ENCODE data around the gene S100A6.
"Not testable (repeated sequence)": the region's sequence is repeated elsewhere in the genome, so short reads cannot be mapped to it uniquely, and the experiment has no call there.

Gene S100A6

GRCh38 chr1:153526132-153526543, 9.7 kb downstream of the S100A6 start:
- DNase-seq, result no peak

GRCh38 chr1:153525088-153525728, 10.6 kb downstream of the S100A6 start:
- no peak for DNase-seq

- DNase-seq, result not testable (repeated sequence)
Measured at GRCh38 chr1:153522353-153523048, 13.3 kb downstream of the S100A6 start.

GRCh38 chr1:153521808-153522207, 14.0 kb downstream of the S100A6 start:
- not testable (repeated sequence) for DNase-seq

GRCh38 chr1:153520818-153521476, 14.8 kb downstream of the S100A6 start:
- DNase-seq, result no peak

- DNase-seq, result not testable (repeated sequence)
Measured at GRCh38 chr1:153520137-153520691, 15.6 kb downstream of the S100A6 start.

- DNase-seq, result no peak
Measured at GRCh38 chr1:153519242-153519641, 16.5 kb downstream of the S100A6 start.

- no peak for DNase-seq
Measured at GRCh38 chr1:153515504-153516394, 20.0 kb downstream of the S100A6 start.

GRCh38 chr1:153513666-153514065, 22.1 kb downstream of the S100A6 start:
- no peak for DNase-seq

GRCh38 chr1:153513023-153513422, 22.8 kb downstream of the S100A6 start:
- DNase-seq, result no peak

GRCh38 chr1:153510984-153511410, 24.8 kb downstream of the S100A6 start:
- peak; percentile 73 for DNase-seq

GRCh38 chr1:153509729-153510354, 25.9 kb downstream of the S100A6 start:
- peak; percentile 52 for DNase-seq

- DNase-seq, result no peak
Measured at GRCh38 chr1:153509036-153509435, 26.8 kb downstream of the S100A6 start.

GRCh38 chr1:153507926-153508583, 27.7 kb downstream of the S100A6 start:
- DNase-seq, result no peak

- DNase-seq, result no peak
Measured at GRCh38 chr1:153506831-153507413, 28.9 kb downstream of the S100A6 start.

GRCh38 chr1:153506386-153506785, 29.4 kb downstream of the S100A6 start:
- no peak for DNase-seq

GRCh38 chr1:153505576-153505975, 30.2 kb downstream of the S100A6 start:
- no peak for DNase-seq

GRCh38 chr1:153503766-153504165, 32.0 kb downstream of the S100A6 start:
- DNase-seq, result no peak

- no peak for DNase-seq
Measured at GRCh38 chr1:153498746-153499145, 37.0 kb downstream of the S100A6 start.

- DNase-seq, result no peak
Measured at GRCh38 chr1:153495536-153495935, 40.3 kb downstream of the S100A6 start.

GRCh38 chr1:153494976-153495535, 40.7 kb downstream of the S100A6 start:
- DNase-seq, result peak; percentile 80
